ENCODE data around the gene SLC25A12. TPM values are rescaled to one million over a fixed set of nuclear protein-coding genes. Genes with fewer than 3 reads are reported as not detected.
A peak's percentile ranks its signal among the peaks of the same experiment; 100 is the strongest.

SLC25A12 gene
- total and polyA plus RNA-seq, 9 donors = 15.6 to 34.1 (median 21.6) TPM

GRCh38 chr2:171824086-171824485 lies 70.0 kb downstream of the SLC25A12 start:
- TF ChIP-seq CTCF (IDR thresholded peaks at IDR 0.05) = no peak
- TF ChIP-seq POLR2A (IDR thresholded peaks at IDR 0.05) = no peak
- no peak for TF ChIP-seq EP300 (IDR thresholded peaks at IDR 0.05)
- Histone ChIP-seq H3K4me3 (no peak overlapping the region), H3K9me3 (no peaks in the 10 kb centered on the region), H3K27ac (no peak overlapping the region), H3K36me3 (no peaks in the 10 kb centered on the region), H3K4me1 (ENCODE audit: insufficient read depth) (no peaks in the 10 kb centered on the region), H3K27me3 (no peaks in the 10 kb centered on the region)
- intact Hi-C loops (cut with DNase I) = no loop called here
- WGBS, 3 donors = 94 to 99% (median 96%) methylated on average over 1 of the region's 1 CpG
- DNase-seq = no peak

- Histone ChIP-seq H3K4me1 (ENCODE audit: insufficient read depth) (no peaks in the 10 kb centered on the region), H3K9me3 (no peaks in the 10 kb centered on the region), H3K27me3 (no peaks in the 10 kb centered on the region), H3K36me3 (no peaks in the 10 kb centered on the region), H3K27ac (no peak overlapping the region), H3K4me3 (no peak overlapping the region)
- intact Hi-C loops (cut with DNase I) = no loop called here
- TF ChIP-seq CTCF (IDR thresholded peaks at IDR 0.05) (no peak), POLR2A (IDR thresholded peaks at IDR 0.05) (no peak), EP300 (IDR thresholded peaks at IDR 0.05) (no peak)
- DNase-seq = no peak
- 94 to 100% (median 96%) methylated on average over 1 of the region's 1 CpG for WGBS, 3 donors
These were observed 71.3 kb downstream of the SLC25A12 start for GRCh38 chr2:171822525-171823322.

GRCh38 chr2:171819453-171819852 lies 74.6 kb downstream of the SLC25A12 start:
- H3K4me1 ChIP-seq (ENCODE audit: insufficient read depth) = peaks cover 4% of the 10 kb centered on the region
- no peaks in the 10 kb centered on the region for H3K9me3 ChIP-seq
- H3K4me3 ChIP-seq = no peak overlapping the region
- H3K27me3 ChIP-seq = no peaks in the 10 kb centered on the region
- 90 to 96% (median 95%) methylated on average over 1 of the region's 1 CpG for WGBS, 3 donors
- no peaks in the 10 kb centered on the region for H3K36me3 ChIP-seq
- TF ChIP-seq CTCF (IDR thresholded peaks at IDR 0.05) (no peak), EP300 (IDR thresholded peaks at IDR 0.05) (no peak), POLR2A (IDR thresholded peaks at IDR 0.05) (no peak)
- H3K27ac ChIP-seq = no peak overlapping the region
- intact Hi-C loops (cut with DNase I) = loop anchor here in 3 of 4 donors (10.0 kb wide), 3 partner anchors 75 to 645 kb away; partner anchors contain the start of gene SLC25A12 (in 1 of the 3)
- no peak for DNase-seq

- Histone ChIP-seq H3K27ac (peak overlapping the region in 1 of 2 donors; percentile 30), H3K4me3 (no peak overlapping the region), H3K9me3 (no peaks in the 10 kb centered on the region), H3K27me3 (no peaks in the 10 kb centered on the region), H3K4me1 (ENCODE audit: insufficient read depth) (peaks cover 9% of the 10 kb centered on the region), H3K36me3 (no peaks in the 10 kb centered on the region)
- no peak for TF ChIP-seq EP300 (IDR thresholded peaks at IDR 0.05)
- TF ChIP-seq POLR2A (IDR thresholded peaks at IDR 0.05) = no peak
- TF ChIP-seq CTCF (IDR thresholded peaks at IDR 0.05) = no peak
- 56 to 70% (median 58%) methylated on average over 5 of the region's 5 CpGs for WGBS, 3 donors
- peak in 1 of 5 donors; percentile 20 for DNase-seq
- intact Hi-C loops (cut with DNase I) = loop anchor here (5.0 to 10.0 kb wide), 4 partner anchors 80 to 650 kb away; partner anchors contain the start of genes DLX2 (in 1 of the 4) and SLC25A12 (in 1 of the 4)
These were observed 79.2 kb downstream of the SLC25A12 start for GRCh38 chr2:171814883-171815282.

Measured in ovary (tissue), 9 donors.